Panc1 (cell line): Measurements from ENCODE around the gene CYP2E1. TPM values are rescaled to one million over a fixed set of nuclear protein-coding genes. Genes with fewer than 3 reads are reported as not detected.

Experiments used
- ATAC-seq: fragments of 200-7000 bp; cut with Tn5 transposase; 2 replicates; pipeline ENCODE4 v1.9.1; 2020; ENCODE audit warnings: mild to moderate bottlenecking, moderate library complexity
- BruUV-seq: library from RNA; stranded (reverse); fragments of 400-500 nt; replicated peaks from 2 replicates; lab custom pipeline; 2021; lab: Mats Ljungman, UMichigan
- CTCF ChIA-PET: fragments of 300-600 bp; sonication (Branson Sonifier 250); formaldehyde crosslinking; loops from one replicate; lab custom pipeline; 2022; ENCODE audit warnings: antibody characterized with exemption; lab: Charles Lee
- POLR2A ChIA-PET: fragments of 300-600 bp; sonication (Branson Sonifier 250); formaldehyde crosslinking; loops from one replicate; lab custom pipeline; 2022; ENCODE audit warnings: antibody characterized with exemption; lab: Charles Lee
- DNase-seq: peaks from one replicate; pipeline ENCODE4 v3.0.0-alpha.2; 2010; ENCODE audit warnings: low read depth, low spot score
- H3K27ac ChIP-seq: 2 replicates; pipeline ENCODE4 v1.5.1; 2011; ENCODE audit warnings: mild to moderate bottlenecking, low read length, inconsistent platforms
- H3K27me3 ChIP-seq: fragments of 200-500 bp; sonication (Bioruptor generic); 2 replicates; pipeline ENCODE4 v1.6.0; 2014; ENCODE audit warnings: low read length, inconsistent platforms; ENCODE audit not compliant: control insufficient read depth, insufficient read depth
- H3K36me3 ChIP-seq: fragments of 200-500 bp; sonication (Bioruptor generic); 2 replicates; pipeline ENCODE4 v1.5.1; 2014; ENCODE audit warnings: inconsistent platforms, mild to moderate bottlenecking, low read length, moderate library complexity; ENCODE audit not compliant: control insufficient read depth, insufficient read depth
- H3K4me1 ChIP-seq: 2 replicates; pipeline ENCODE4 v1.5.1; 2011; ENCODE audit warnings: inconsistent platforms, mild to moderate bottlenecking, low read length, moderate library complexity; ENCODE audit not compliant: control insufficient read depth, insufficient read depth
- H3K4me3 ChIP-seq, 2 experiments: 2 replicates each; pipeline ENCODE4 v1.5.1; 2011 to 2012; ENCODE audit warnings: low read depth in 2 of 2, low read length in 2 of 2, mild to moderate bottlenecking in 2 of 2, inconsistent platforms in 1 of 2, moderate library complexity in 1 of 2
- H3K9me3 ChIP-seq: fragments of 200-500 bp; sonication (Bioruptor generic); 2 replicates; pipeline ENCODE4 v1.5.1; 2014; ENCODE audit warnings: low read depth, mild to moderate bottlenecking, inconsistent platforms, low read length, moderate library complexity; ENCODE audit not compliant: control insufficient read depth, insufficient read depth
- POLR2AphosphoS5 ChIP-seq: IDR thresholded peaks from 2 replicates; pipeline ENCODE4 v1.6.1; 2012; ENCODE audit warnings: mild to moderate bottlenecking, low read depth, low read length, moderate library complexity
- REST ChIP-seq, 2 experiments: IDR thresholded peaks; 2 replicates each; pipeline ENCODE4 v1.6.1; 2011 to 2012; ENCODE audit warnings: low read depth in 2 of 2, control low read depth in 1 of 2, low read length in 1 of 2, mild to moderate bottlenecking in 1 of 2, moderate library complexity in 1 of 2; ENCODE audit not compliant: insufficient read depth in 1 of 2
- SIN3A ChIP-seq: IDR thresholded peaks from 2 replicates; pipeline ENCODE4 v1.6.1; 2012; ENCODE audit warnings: low read depth, mild to moderate bottlenecking, low read length, moderate library complexity, borderline replicate concordance; ENCODE audit not compliant: insufficient read depth
- TCF7L2 ChIP-seq: IDR thresholded peaks from 2 replicates; pipeline ENCODE4 v1.6.1; 2011; ENCODE audit warnings: mild to moderate bottlenecking, low read depth, low read length, inconsistent platforms
- in situ Hi-C: cut with HindIII; loops from 2 replicates; pipeline ENCODE4 v1.10.0; 2016; ENCODE audit warnings: low sequenced_read_pairs, low pct_unique_long_range_greater_than_20kb
- intact Hi-C: fragments of 100-400 bp; cut with micrococcal nuclease; formaldehyde crosslinking; loops from one replicate; pipeline ENCODE4 v1.10.0; 2022; ENCODE audit not compliant: unreplicated experiment
- total RNA-seq: library from RNA; stranded (reverse); gene quantifications from one replicate; pipeline ENCODE4 v1.2.1, GENCODE V29; 2021; ENCODE audit not compliant: unreplicated experiment
- TF ChIP-seq, protein P1 (sequence below): fragments of 450-650 bp; IDR thresholded peaks from 2 replicates; pipeline ENCODE4 v1.5.1; 2017; ENCODE audit warnings: mild to moderate bottlenecking

CYP2E1 gene
- total RNA-seq, 1 experiment from 2014 or later = 1.1 TPM

- intact Hi-C loops (no loop called here), in situ Hi-C loops (no loop called here)
- Histone ChIP-seq H3K4me3 (no peak overlapping the region), H3K4me1 (no peaks in the 10 kb centered on the region), H3K36me3 (no peaks in the 10 kb centered on the region), H3K9me3 (peaks cover 8% of the 10 kb centered on the region; the same call in 1 of the 2 replicates), H3K27me3 (peaks cover 11% of the 10 kb centered on the region), H3K27ac (no peak overlapping the region)
- POLR2A ChIA-PET = no interaction called here
- CTCF ChIA-PET = no interaction called here
- TF ChIP-seq SIN3A = no peak
- no peak for TF ChIP-seq POLR2AphosphoS5
- ATAC-seq (no peak), DNase-seq (no peak)
- BruUV-seq = no TSS peak
These were observed 40.1 kb upstream of the CYP2E1 start for GRCh38 chr10:133487085-133487484.

GRCh38 chr10:133488354-133488753, 38.8 kb upstream of the CYP2E1 start:
- BruUV-seq = no TSS peak
- Histone ChIP-seq H3K27me3 (peaks cover 8% of the 10 kb centered on the region; the same call in 1 of the 2 replicates), H3K4me3 (no peak overlapping the region), H3K9me3 (peaks cover 8% of the 10 kb centered on the region; the same call in 1 of the 2 replicates), H3K4me1 (no peaks in the 10 kb centered on the region), H3K27ac (no peak overlapping the region), H3K36me3 (no peaks in the 10 kb centered on the region)
- ATAC-seq (no peak), DNase-seq (no peak)
- ChIA-PET CTCF (no interaction called here), POLR2A (no interaction called here)
- TF ChIP-seq SIN3A = no peak
- no peak for TF ChIP-seq REST (IDR thresholded peaks at IDR 0.05; ENCODE audit: insufficient read depth in 1 of 2, low read depth in 2 of 2, low read length in 1 of 2)
- no peak for TF ChIP-seq TCF7L2
- TF ChIP-seq, protein P1, sequence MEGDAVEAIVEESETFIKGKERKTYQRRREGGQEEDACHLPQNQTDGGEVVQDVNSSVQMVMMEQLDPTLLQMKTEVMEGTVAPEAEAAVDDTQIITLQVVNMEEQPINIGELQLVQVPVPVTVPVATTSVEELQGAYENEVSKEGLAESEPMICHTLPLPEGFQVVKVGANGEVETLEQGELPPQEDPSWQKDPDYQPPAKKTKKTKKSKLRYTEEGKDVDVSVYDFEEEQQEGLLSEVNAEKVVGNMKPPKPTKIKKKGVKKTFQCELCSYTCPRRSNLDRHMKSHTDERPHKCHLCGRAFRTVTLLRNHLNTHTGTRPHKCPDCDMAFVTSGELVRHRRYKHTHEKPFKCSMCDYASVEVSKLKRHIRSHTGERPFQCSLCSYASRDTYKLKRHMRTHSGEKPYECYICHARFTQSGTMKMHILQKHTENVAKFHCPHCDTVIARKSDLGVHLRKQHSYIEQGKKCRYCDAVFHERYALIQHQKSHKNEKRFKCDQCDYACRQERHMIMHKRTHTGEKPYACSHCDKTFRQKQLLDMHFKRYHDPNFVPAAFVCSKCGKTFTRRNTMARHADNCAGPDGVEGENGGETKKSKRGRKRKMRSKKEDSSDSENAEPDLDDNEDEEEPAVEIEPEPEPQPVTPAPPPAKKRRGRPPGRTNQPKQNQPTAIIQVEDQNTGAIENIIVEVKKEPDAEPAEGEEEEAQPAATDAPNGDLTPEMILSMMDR = no peak
- intact Hi-C loops (no loop called here), in situ Hi-C loops (no loop called here)

DNA sequence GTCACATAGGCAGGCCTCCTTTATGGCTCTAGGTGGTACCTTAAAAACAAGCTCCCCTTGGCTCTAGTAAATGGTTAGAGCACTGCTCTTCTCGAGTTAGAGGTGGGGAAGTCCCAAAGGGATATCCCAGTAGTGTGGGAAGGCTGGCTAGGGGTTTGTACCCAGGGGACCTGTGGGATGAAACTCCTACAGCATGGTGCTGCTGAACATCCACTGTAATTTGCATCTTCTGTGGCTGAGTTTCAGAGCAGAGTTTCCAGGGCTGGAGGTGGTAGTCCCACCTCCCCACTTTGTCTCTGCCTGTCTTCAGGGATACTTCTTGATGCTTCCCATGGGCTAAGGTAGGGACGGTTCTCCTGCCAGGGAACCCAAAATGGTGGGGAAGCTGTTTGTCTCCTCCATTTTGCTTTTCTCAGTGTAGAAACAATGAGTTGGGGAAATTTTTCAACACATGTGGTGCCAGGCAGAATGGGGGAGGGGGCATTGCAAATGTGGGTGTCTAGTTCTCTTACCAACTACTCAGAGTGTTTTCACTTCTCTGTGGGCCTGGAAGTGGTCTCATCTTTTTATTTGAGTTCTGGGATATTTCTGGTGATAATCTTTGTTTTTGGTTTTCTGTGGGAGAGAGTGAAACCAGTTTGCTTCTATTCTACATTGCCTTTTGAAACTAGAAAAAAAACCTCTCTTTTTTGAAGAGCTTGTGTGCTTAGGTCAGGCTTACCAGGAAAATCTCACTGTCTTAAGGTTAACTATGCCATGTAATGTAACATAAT, 37.2 kb upstream of the CYP2E1 start:
- Histone ChIP-seq H3K27ac (no peak overlapping the region), H3K4me3 (no peak overlapping the region), H3K4me1 (no peaks in the 10 kb centered on the region), H3K9me3 (peaks cover 6% of the 10 kb centered on the region; the same call in 1 of the 2 replicates), H3K36me3 (no peaks in the 10 kb centered on the region), H3K27me3 (no peaks in the 10 kb centered on the region; the same call in 1 of the 2 replicates)
- no TSS peak for BruUV-seq
- POLR2A ChIA-PET = no interaction called here
- intact Hi-C loops (no loop called here), in situ Hi-C loops (no loop called here)
- TF ChIP-seq SIN3A = no peak
- no peak for TF ChIP-seq TCF7L2
- TF ChIP-seq, protein P1 = no peak
- TF ChIP-seq POLR2AphosphoS5 = no peak
- TF ChIP-seq REST (IDR thresholded peaks at IDR 0.05; ENCODE audit: insufficient read depth in 1 of 2, low read depth in 2 of 2, low read length in 1 of 2) = no peak
- CTCF ChIA-PET = no interaction called here
- DNase-seq = no peak
- ATAC-seq = no peak
